Neural progenitor cell (in vitro differentiated cells): ENCODE results near the gene TRPM3. TPM values are rescaled to one million over a fixed set of nuclear protein-coding genes. Genes with fewer than 3 reads are reported as not detected.

Experiments used
- DNase-seq: peaks from one replicate; pipeline ENCODE4 v3.0.0-alpha.2; 2016; ENCODE audit warnings: low spot score
- H2AFZ ChIP-seq: fragments of 200-600 bp; sonication (generic); replicated peaks from 2 replicates; pipeline ENCODE4 v1.6.1; 2016; ENCODE audit warnings: antibody characterized with exemption
- H3F3A ChIP-seq: fragments of 200-600 bp; sonication (generic); 2 replicates; pipeline ENCODE4 v1.6.1; 2016; ENCODE audit warnings: antibody characterized with exemption, low read depth
- H3K27ac ChIP-seq: fragments of 200-600 bp; sonication (generic); 2 replicates; pipeline ENCODE4 v1.5.1; 2016; ENCODE audit warnings: mild to moderate bottlenecking
- H3K27me3 ChIP-seq: fragments of 200-600 bp; sonication (generic); 2 replicates; pipeline ENCODE4 v1.6.1; 2016; ENCODE audit warnings: mild to moderate bottlenecking, moderate library complexity
- H3K36me3 ChIP-seq: fragments of 200-600 bp; sonication (generic); 2 replicates; pipeline ENCODE4 v1.5.1; 2016
- H3K4me1 ChIP-seq: fragments of 200-600 bp; sonication (generic); 2 replicates; pipeline ENCODE4 v1.6.1; 2016; ENCODE audit warnings: mixed run types
- H3K4me2 ChIP-seq: fragments of 200-600 bp; sonication (generic); 2 replicates; pipeline ENCODE4 v1.6.1; 2016
- H3K4me3 ChIP-seq: fragments of 200-600 bp; sonication (generic); 2 replicates; pipeline ENCODE4 v1.5.1; 2016
- H3K79me2 ChIP-seq: fragments of 200-600 bp; sonication (generic); 2 replicates; pipeline ENCODE4 v1.6.1; 2016; ENCODE audit warnings: low read depth
- H3K9ac ChIP-seq: fragments of 200-600 bp; sonication (generic); 2 replicates; pipeline ENCODE4 v1.6.1; 2016
- H3K9me3 ChIP-seq: fragments of 200-600 bp; sonication (generic); 2 replicates; pipeline ENCODE4 v1.5.1; 2016; ENCODE audit warnings: low read depth
- H4K20me1 ChIP-seq: fragments of 200-600 bp; sonication (generic); 2 replicates; pipeline ENCODE4 v1.6.1; 2016; ENCODE audit warnings: low read depth
- H3K27ac Mint-ChIP-seq: 3 replicates; pipeline ENCODE4 v1.8.0; 2021; ENCODE audit warnings: mixed read lengths
- H3K27me3 Mint-ChIP-seq: 2 replicates; pipeline ENCODE4 v1.8.0; 2022; ENCODE audit warnings: low read depth, mild to moderate bottlenecking, inconsistent platforms, moderate library complexity, mixed read lengths; ENCODE audit not compliant: insufficient read depth
- H3K36me3 Mint-ChIP-seq: 3 replicates; pipeline ENCODE4 v1.8.0; 2021; ENCODE audit warnings: mixed read lengths
- H3K4me1 Mint-ChIP-seq: 3 replicates; pipeline ENCODE4 v1.8.0; 2021; ENCODE audit warnings: mixed read lengths
- H3K4me3 Mint-ChIP-seq: 3 replicates; pipeline ENCODE4 v1.8.0; 2021; ENCODE audit warnings: mild to moderate bottlenecking, moderate library complexity, mixed read lengths
- H3K9me3 Mint-ChIP-seq: 3 replicates; pipeline ENCODE4 v1.8.0; 2020; ENCODE audit warnings: mixed read lengths
- CTCF ChIP-seq: fragments of 200-600 bp; sonication (generic); IDR thresholded peaks from 2 replicates; pipeline ENCODE4 v1.5.1; 2017; ENCODE audit warnings: antibody characterized with exemption, mild to moderate bottlenecking
- EZH2 ChIP-seq: fragments of 200-600 bp; sonication (generic); IDR thresholded peaks from 2 replicates; pipeline ENCODE4 v1.6.1; 2017; ENCODE audit warnings: antibody characterized with exemption, mild to moderate bottlenecking, moderate library complexity
- EZH2phosphoT487 ChIP-seq: fragments of 200-600 bp; sonication (generic); IDR thresholded peaks from 2 replicates; pipeline ENCODE4 v1.6.1; 2017; ENCODE audit warnings: antibody characterized with exemption
- total RNA-seq: library from RNA; depleted of rRNA; stranded (reverse); fragments of >200 nt; gene quantifications from 2 replicates; pipeline ENCODE4 v1.2.3, GENCODE V29; 2015; ENCODE audit warnings: low replicate concordance

The TRPM3 gene
- total RNA-seq, 1 donor from 2014 or later = 37.2 TPM

GRCh38 chr9:70635790-70636189, 485.6 kb downstream of the TRPM3 start:
- Mint-ChIP-seq H3K4me3 (no peak overlapping the region), H3K27me3 (peaks cover 2% of the 10 kb centered on the region), H3K4me1 (peaks cover 8% of the 10 kb centered on the region), H3K27ac (no peak overlapping the region), H3K36me3 (peaks cover 8% of the 10 kb centered on the region), H3K9me3 (no peaks in the 10 kb centered on the region)
- H3K9ac ChIP-seq = no peak overlapping the region
- H3K4me1 ChIP-seq = peaks cover 33% of the 10 kb centered on the region
- H2AFZ ChIP-seq = no peak overlapping the region
- no peak for TF ChIP-seq CTCF
- TF ChIP-seq EZH2 = no peak
- TF ChIP-seq EZH2phosphoT487 = no peak
- no peak overlapping the region for H3K27ac ChIP-seq
- no peaks in the 10 kb centered on the region for H3K36me3 ChIP-seq
- H4K20me1 ChIP-seq = no peaks in the 10 kb centered on the region
- H3K27me3 ChIP-seq = no peaks in the 10 kb centered on the region
- H3F3A ChIP-seq = no peaks in the 10 kb centered on the region
- no peak overlapping the region for H3K4me2 ChIP-seq
- H3K79me2 ChIP-seq = no peaks in the 10 kb centered on the region
- H3K4me3 ChIP-seq = no peak overlapping the region
- no peak for DNase-seq
- no peaks in the 10 kb centered on the region for H3K9me3 ChIP-seq

GRCh38 chr9:70634696-70635095, 486.7 kb downstream of the TRPM3 start:
- Histone ChIP-seq H3K27me3 (no peaks in the 10 kb centered on the region), H3K36me3 (no peaks in the 10 kb centered on the region), H3K9ac (no peak overlapping the region), H2AFZ (no peak overlapping the region), H3K9me3 (no peaks in the 10 kb centered on the region), H3F3A (no peaks in the 10 kb centered on the region), H3K4me1 (peaks cover 28% of the 10 kb centered on the region), H3K4me3 (no peak overlapping the region), H4K20me1 (no peaks in the 10 kb centered on the region), H3K4me2 (no peak overlapping the region), H3K79me2 (no peaks in the 10 kb centered on the region), H3K27ac (no peak overlapping the region)
- Mint-ChIP-seq H3K27me3 (peaks cover 2% of the 10 kb centered on the region), H3K27ac (no peak overlapping the region), H3K4me1 (peaks cover 7% of the 10 kb centered on the region), H3K4me3 (no peak overlapping the region), H3K36me3 (peaks cover 8% of the 10 kb centered on the region), H3K9me3 (no peaks in the 10 kb centered on the region)
- DNase-seq = no peak
- TF ChIP-seq EZH2phosphoT487 = no peak
- TF ChIP-seq EZH2 = no peak
- TF ChIP-seq CTCF = no peak

GRCh38 chr9:70630971-70631370, 490.4 kb downstream of the TRPM3 start:
- Histone ChIP-seq H3K9ac (no peak overlapping the region), H3F3A (no peaks in the 10 kb centered on the region), H3K4me2 (no peak overlapping the region), H3K27ac (no peak overlapping the region), H3K4me3 (no peak overlapping the region), H3K4me1 (peaks cover 18% of the 10 kb centered on the region), H3K27me3 (no peaks in the 10 kb centered on the region), H3K36me3 (no peaks in the 10 kb centered on the region), H3K79me2 (no peaks in the 10 kb centered on the region), H3K9me3 (no peaks in the 10 kb centered on the region), H4K20me1 (no peaks in the 10 kb centered on the region), H2AFZ (no peak overlapping the region)
- Mint-ChIP-seq H3K27ac (no peak overlapping the region), H3K36me3 (peaks cover 11% of the 10 kb centered on the region), H3K4me3 (no peak overlapping the region), H3K4me1 (peaks cover 11% of the 10 kb centered on the region), H3K27me3 (peaks cover 2% of the 10 kb centered on the region), H3K9me3 (no peaks in the 10 kb centered on the region)
- no peak for DNase-seq
- TF ChIP-seq EZH2 (no peak), CTCF (no peak), EZH2phosphoT487 (no peak)
